SH-SY5Y (cell line): ENCODE results near the gene ADAMTSL1.

ENCODE experiments used
- GATA2 ChIP-seq: IDR thresholded peaks from 2 replicates; pipeline ENCODE4 v1.6.1; 2011; ENCODE audit warnings: mild to moderate bottlenecking, low read depth, low read length
- GATA3 ChIP-seq: IDR thresholded peaks from 2 replicates; pipeline ENCODE4 v1.6.1; 2011; ENCODE audit warnings: low read depth, mild to moderate bottlenecking, low read length, moderate library complexity

DNA sequence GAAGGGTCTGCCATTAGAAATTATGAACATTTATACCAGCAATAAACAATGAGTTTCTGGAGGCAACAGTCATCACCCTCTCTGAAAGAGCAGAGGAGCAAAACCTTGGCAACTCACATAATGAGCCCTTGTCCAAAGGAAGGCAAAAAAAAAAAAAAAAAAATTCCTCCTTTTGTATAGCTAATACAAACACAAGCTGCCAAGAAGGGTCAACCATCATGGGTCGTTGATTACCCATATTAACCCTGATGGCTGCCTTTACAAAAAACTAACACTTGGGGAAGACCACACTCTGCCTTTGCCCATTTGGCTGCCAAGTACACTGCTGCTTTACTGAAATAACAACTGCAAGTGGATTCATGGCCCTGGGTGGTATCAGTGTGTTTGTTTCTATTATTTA is 272.7 kb downstream of the ADAMTSL1 start:
- TF ChIP-seq GATA3 (no peak), GATA2 (no peak)
